ENCODE results near the gene PDCD7. TPM values are rescaled to one million over a fixed set of nuclear protein-coding genes. Genes with fewer than 3 reads are reported as not detected.

The PDCD7 gene
- total RNA-seq, 2 experiments from 2014 or later, result 34.6 to 47.3 TPM

GRCh38 chr15:65106011-65106590 lies 27.5 kb downstream of the PDCD7 start:
- H3K9me3 ChIP-seq (ENCODE audit: low read length), result no peaks in the 10 kb centered on the region
- no peak for DNase-seq (ENCODE audit: low spot score)
- intact Hi-C loops (cut with micrococcal nuclease; ENCODE audit: unreplicated experiment), result no loop called here
- no peak overlapping the region for H3K4me3 ChIP-seq (ENCODE audit: low read depth, low read length, poor library complexity, severe bottlenecking)
- H3K4me1 ChIP-seq (ENCODE audit: insufficient read depth, low read length, poor library complexity, severe bottlenecking), result no peaks in the 10 kb centered on the region
- H2AFZ ChIP-seq (ENCODE audit: low read length), result no peak overlapping the region
- BruUV-seq (replicated peaks), result no TSS peak
- no peaks in the 10 kb centered on the region for H3K9me2 ChIP-seq (ENCODE audit: insufficient read depth, low read length)
- H3K4me2 ChIP-seq (ENCODE audit: low read length), result no peak overlapping the region
- ChIA-PET CTCF (ENCODE audit: unreplicated experiment) (interaction anchor here (0.6 kb wide), 1 partner anchor 166 kb away, joined by 3 read pairs; no protein-coding TSS in a partner anchor), POLR2A (no interaction called here)
- no peak for TF ChIP-seq EZH2phosphoT487 (IDR thresholded peaks at IDR 0.05; ENCODE audit: borderline replicate concordance, low read depth, low read length)
- TF ChIP-seq CTCF (conservative IDR thresholded peaks at IDR 0.05; ENCODE audit: low read length), result no peak
- H4K20me1 ChIP-seq (ENCODE audit: insufficient read depth, low read length), result no peaks in the 10 kb centered on the region
- no peak overlapping the region for H3K27ac ChIP-seq (ENCODE audit: low read depth, low read length, poor library complexity, severe bottlenecking)
- peaks cover 33% of the 10 kb centered on the region for H3K36me3 ChIP-seq (ENCODE audit: insufficient read depth, low read length)
- H3K79me2 ChIP-seq (ENCODE audit: insufficient read depth, low read depth, low read length), result no peaks in the 10 kb centered on the region

GRCh38 chr15:65105038-65105437 lies 28.6 kb downstream of the PDCD7 start:
- Histone ChIP-seq H3K9me2 (ENCODE audit: insufficient read depth, low read length) (no peaks in the 10 kb centered on the region), H3K4me3 (ENCODE audit: low read depth, low read length, poor library complexity, severe bottlenecking) (no peak overlapping the region), H3K4me2 (ENCODE audit: low read length) (no peak overlapping the region), H3K9me3 (ENCODE audit: low read length) (no peaks in the 10 kb centered on the region), H4K20me1 (ENCODE audit: insufficient read depth, low read length) (no peaks in the 10 kb centered on the region), H3K36me3 (ENCODE audit: insufficient read depth, low read length) (peaks cover 37% of the 10 kb centered on the region), H2AFZ (ENCODE audit: low read length) (no peak overlapping the region), H3K79me2 (ENCODE audit: insufficient read depth, low read depth, low read length) (no peaks in the 10 kb centered on the region), H3K27ac (ENCODE audit: low read depth, low read length, poor library complexity, severe bottlenecking) (no peak overlapping the region), H3K4me1 (ENCODE audit: insufficient read depth, low read length, poor library complexity, severe bottlenecking) (no peaks in the 10 kb centered on the region)
- no peak for DNase-seq (ENCODE audit: low spot score)
- no TSS peak for BruUV-seq (replicated peaks)
- TF ChIP-seq EZH2phosphoT487 (IDR thresholded peaks at IDR 0.05; ENCODE audit: borderline replicate concordance, low read depth, low read length) (no peak), CTCF (conservative IDR thresholded peaks at IDR 0.05; ENCODE audit: low read length) (no peak)
- CTCF ChIA-PET (ENCODE audit: unreplicated experiment), result no interaction called here
- POLR2A ChIA-PET, result no interaction called here
- intact Hi-C loops (cut with micrococcal nuclease; ENCODE audit: unreplicated experiment), result no loop called here

- Histone ChIP-seq H3K79me2 (ENCODE audit: insufficient read depth, low read depth, low read length) (no peaks in the 10 kb centered on the region), H4K20me1 (ENCODE audit: insufficient read depth, low read length) (no peaks in the 10 kb centered on the region), H3K9me2 (ENCODE audit: insufficient read depth, low read length) (no peaks in the 10 kb centered on the region), H3K36me3 (ENCODE audit: insufficient read depth, low read length) (peaks cover 55% of the 10 kb centered on the region), H3K27ac (ENCODE audit: low read depth, low read length, poor library complexity, severe bottlenecking) (no peak overlapping the region), H2AFZ (ENCODE audit: low read length) (no peak overlapping the region), H3K4me3 (ENCODE audit: low read depth, low read length, poor library complexity, severe bottlenecking) (no peak overlapping the region), H3K4me1 (ENCODE audit: insufficient read depth, low read length, poor library complexity, severe bottlenecking) (no peaks in the 10 kb centered on the region), H3K9me3 (ENCODE audit: low read length) (no peaks in the 10 kb centered on the region), H3K4me2 (ENCODE audit: low read length) (no peak overlapping the region)
- CTCF ChIA-PET (ENCODE audit: unreplicated experiment), result no interaction called here
- TF ChIP-seq EZH2phosphoT487 (IDR thresholded peaks at IDR 0.05; ENCODE audit: borderline replicate concordance, low read depth, low read length) (no peak), CTCF (conservative IDR thresholded peaks at IDR 0.05; ENCODE audit: low read length) (no peak)
- intact Hi-C loops (cut with micrococcal nuclease; ENCODE audit: unreplicated experiment), result no loop called here
- no TSS peak for BruUV-seq (replicated peaks)
- DNase-seq (ENCODE audit: low spot score), result no peak
- POLR2A ChIA-PET, result interaction anchor here (0.6 to 0.9 kb wide), 2 partner anchors 11 to 91 kb away, joined by 3 read pairs; no protein-coding TSS in a partner anchor
Measured at GRCh38 chr15:65102912-65103311, 30.7 kb downstream of the PDCD7 start.
